HepG2 (cell line): Measurements from ENCODE around the gene PPP2R2B. TPM values are rescaled to one million over a fixed set of nuclear protein-coding genes. Genes with fewer than 3 reads are reported as not detected.

Experiments used
- ATAC-seq: fragments of 200-7000 bp; cut with Tn5 transposase; 3 replicates; pipeline ENCODE4 v1.9.1; 2020; ENCODE audit warnings: mild to moderate bottlenecking, moderate library complexity
- BruUV-seq: library from RNA; stranded (reverse); fragments of 400-500 nt; replicated peaks from 2 replicates; lab custom pipeline; 2021; lab: Mats Ljungman, UMichigan
- CTCF ChIA-PET: fragments of 300-600 bp; formaldehyde crosslinking; extraction: SDS; loops from one replicate; lab custom pipeline; 2021; ENCODE audit warnings: low total read pairs, inconsistent platforms, low intra/inter-chr PET ratio; lab: Yijun Ruan, JAX
- POLR2A ChIA-PET: fragments of 350-600 bp; sonication (Branson Sonifier 250); formaldehyde crosslinking; loops from one replicate; lab custom pipeline; 2020; ENCODE audit warnings: antibody characterized with exemption, inconsistent platforms; lab: Yijun Ruan, JAX
- DNase-seq: peaks from one replicate; pipeline ENCODE4 v3.0.0-alpha.2; 2015; ENCODE audit warnings: low spot score
- FAIRE-seq: peaks from 3 replicates; lab custom pipeline; 2011; peaks lifted over from hg19 to GRCh38; lab: Jason Lieb, UNC
- H2AFZ ChIP-seq: one replicate; pipeline ENCODE4 v1.6.1; 2011; ENCODE audit warnings: low read length, inconsistent platforms
- H3K27ac ChIP-seq: fragments of 300-600 bp; 3 replicates; pipeline ENCODE4 v1.8.0; 2011; ENCODE audit warnings: mixed run types, mild to moderate bottlenecking, mixed read lengths, low read length, inconsistent platforms; ENCODE audit not compliant: insufficient read depth; ENCODE audit errors: extremely low read length
- H3K27me3 ChIP-seq, 2 experiments: fragments of 200-600 bp in 1 of 2; 2 replicates in 1 of 2; 3 replicates in 1 of 2; pipeline versions ENCODE4 v1.6.0 to v1.8.0; 2011; ENCODE audit warnings: low read length in 2 of 2, mild to moderate bottlenecking in 2 of 2, moderate library complexity in 2 of 2, inconsistent platforms in 1 of 2; ENCODE audit not compliant: insufficient read depth in 2 of 2, control insufficient read depth in 1 of 2
- H3K36me3 ChIP-seq, 2 experiments: fragments of 200-600 bp in 1 of 2; replicated peaks in 1 of 2; 2 replicates in 1 of 2; 3 replicates in 1 of 2; pipeline versions ENCODE4 v1.5.1 to v1.8.0; 2011; ENCODE audit warnings: low read length in 2 of 2, inconsistent platforms in 1 of 2; ENCODE audit not compliant: insufficient read depth in 2 of 2, control insufficient read depth in 1 of 2
- H3K4me1 ChIP-seq: 2 replicates; pipeline ENCODE4 v1.5.1; 2012; ENCODE audit warnings: low read length, inconsistent platforms; ENCODE audit not compliant: insufficient read depth
- H3K4me2 ChIP-seq: 2 replicates; pipeline ENCODE4 v1.6.0; 2011; ENCODE audit warnings: low read depth, low read length, inconsistent platforms
- H3K4me3 ChIP-seq, 3 experiments: fragments of 200-600 bp in 1 of 3; sonication (generic), shearing (Covaris generic) in 1 of 3; replicated peaks in 1 of 3; 2 replicates each; pipeline ENCODE4 v1.5.1; 2011 to 2016; ENCODE audit warnings: low read length in 3 of 3, inconsistent platforms in 2 of 3, low read depth in 2 of 3, mild to moderate bottlenecking in 2 of 3, control low read depth in 1 of 3, mixed read lengths in 1 of 3; ENCODE audit not compliant: insufficient read depth in 1 of 3
- H3K79me2 ChIP-seq: one replicate; pipeline ENCODE4 v1.6.1; 2011; ENCODE audit warnings: low read length, inconsistent platforms; ENCODE audit not compliant: insufficient read depth
- H3K9ac ChIP-seq: 2 replicates; pipeline ENCODE4 v1.6.0; 2011; ENCODE audit warnings: mild to moderate bottlenecking, low read depth, low read length, inconsistent platforms; ENCODE audit not compliant: insufficient read depth
- H3K9me3 ChIP-seq: 2 replicates; pipeline ENCODE4 v1.5.1; 2012; ENCODE audit warnings: mild to moderate bottlenecking, low read length
- H4K20me1 ChIP-seq: 2 replicates; pipeline ENCODE4 v1.6.0; 2011; ENCODE audit warnings: inconsistent platforms, mild to moderate bottlenecking, low read length, moderate library complexity; ENCODE audit not compliant: insufficient read depth
- AGO2 ChIP-seq: fragments of 200-400 bp; formaldehyde crosslinking; optimal IDR thresholded peaks from 2 replicates; pipeline ENCODE3; 2017; ENCODE audit warnings: mild to moderate bottlenecking, low read depth, low read length, moderate library complexity
- EEA1 ChIP-seq: sonication (generic); formaldehyde crosslinking; IDR thresholded peaks from 2 replicates; pipeline ENCODE4 v1.5.1; 2020; ENCODE audit warnings: mild to moderate bottlenecking, missing genetic modification reagents, borderline replicate concordance
- HDAC1 ChIP-seq: sonication (generic); formaldehyde crosslinking; IDR thresholded peaks from 2 replicates; pipeline ENCODE4 v1.5.1; 2020; ENCODE audit warnings: mild to moderate bottlenecking, missing genetic modification reagents
- HHEX ChIP-seq: IDR thresholded peaks from 2 replicates; pipeline ENCODE4 v1.6.1; 2016; ENCODE audit warnings: control low read depth
- HMGXB4 ChIP-seq, 2 experiments: sonication (generic) in 1 of 2; formaldehyde crosslinking in 1 of 2; IDR thresholded peaks; 2 replicates each; pipeline versions ENCODE4 v1.4.0 to v1.6.1; 2018 to 2020; ENCODE audit warnings: missing genetic modification reagents in 2 of 2, borderline replicate concordance in 1 of 2, low read depth in 1 of 2, mild to moderate bottlenecking in 1 of 2, missing biosample characterization in 1 of 2
- MAFG ChIP-seq: sonication (generic); formaldehyde crosslinking; IDR thresholded peaks from 2 replicates; pipeline ENCODE4 v1.5.1; 2020; ENCODE audit warnings: mild to moderate bottlenecking, missing genetic modification reagents
- MIER3 ChIP-seq: IDR thresholded peaks from 2 replicates; pipeline ENCODE4 v1.6.1; 2016; ENCODE audit warnings: missing compliant biosample characterization, borderline replicate concordance
- NR3C1 ChIP-seq: sonication (generic); formaldehyde crosslinking; IDR thresholded peaks from 2 replicates; pipeline ENCODE4 v1.4.0; 2020; ENCODE audit warnings: missing genetic modification reagents
- TAF1 ChIP-seq: sonication (generic); formaldehyde crosslinking; IDR thresholded peaks from 2 replicates; pipeline ENCODE4 v1.4.0; 2020; ENCODE audit warnings: missing genetic modification reagents
- TAF15 ChIP-seq: fragments of 200-400 bp; formaldehyde crosslinking; IDR thresholded peaks from one replicate; pipeline ENCODE4 v1.6.1; 2018; ENCODE audit warnings: mild to moderate bottlenecking, low read depth, low read length; ENCODE audit not compliant: poor library complexity, severe bottlenecking
- XBP1 ChIP-seq: sonication (generic); formaldehyde crosslinking; IDR thresholded peaks from 2 replicates; pipeline ENCODE4 v1.5.0; 2020; ENCODE audit warnings: missing genetic modification reagents
- ZC3H13 ChIP-seq: sonication (generic); formaldehyde crosslinking; IDR thresholded peaks from 2 replicates; pipeline ENCODE4 v1.8.1; 2023; ENCODE audit warnings: mild to moderate bottlenecking, missing genetic modification reagents, moderate library complexity
- ZNF281 ChIP-seq: sonication (generic); formaldehyde crosslinking; IDR thresholded peaks from 2 replicates; pipeline ENCODE4 v1.4.0; 2020; ENCODE audit warnings: missing genetic modification reagents, borderline replicate concordance
- ZNF331 ChIP-seq: sonication (generic); formaldehyde crosslinking; IDR thresholded peaks from 2 replicates; pipeline ENCODE4 v1.4.0; 2020; ENCODE audit warnings: missing genetic modification reagents
- ZNF33B ChIP-seq: sonication (generic); formaldehyde crosslinking; IDR thresholded peaks from 2 replicates; pipeline ENCODE4 v1.5.1; 2020; ENCODE audit warnings: mild to moderate bottlenecking, missing genetic modification reagents
- ZNF431 ChIP-seq: sonication (generic); formaldehyde crosslinking; IDR thresholded peaks from 2 replicates; pipeline ENCODE4 v1.9.0; 2022; ENCODE audit warnings: missing genetic modification reagents, low read depth, mild to moderate bottlenecking, borderline replicate concordance
- ZNF546 ChIP-seq: sonication (generic); formaldehyde crosslinking; conservative IDR thresholded peaks from 2 replicates; pipeline ENCODE4 v1.8.1; 2023; ENCODE audit warnings: mild to moderate bottlenecking, missing genetic modification reagents
- WGBS: methylation state at CpG from one replicate; pipeline ENCODE4 v1.1.6; 2017; ENCODE audit warnings: low lambda C conversion rate; 5-methylcytosine and 5-hydroxymethylcytosine counted together
- in situ Hi-C: cut with HindIII; loops from 2 replicates; pipeline ENCODE4 v1.10.0; 2017; ENCODE audit warnings: low pct_unique_long_range_greater_than_20kb; ENCODE audit not compliant: extremely low pct_ligation_motif_present
- intact Hi-C: fragments of 100-400 bp; cut with micrococcal nuclease; formaldehyde crosslinking; loops from one replicate; pipeline ENCODE4 v1.10.0; 2022; ENCODE audit not compliant: unreplicated experiment
- polyA plus RNA-seq, 8 experiments: library from polyadenylated mRNA; depleted of rRNA in 3 of 8; stranded (reverse) in 7 of 8; unstranded in 1 of 8; fragments of >200 nt; fragmentation: Illumina TruSeq in 4 of 8; extraction: Trizol in 4 of 8; gene quantifications; 2 replicates each; pipeline versions ENCODE4 v1.2.1 to v1.2.3, GENCODE V29; 2011 to 2016; ENCODE audit warnings: low read depth in 4 of 8, missing spikeins in 1 of 8, mixed read lengths in 1 of 8; ENCODE audit not compliant: insufficient read depth in 1 of 8
- total RNA-seq, 5 experiments: library from RNA; depleted of rRNA; stranded (reverse); fragments of >200 nt; fragmentation: Illumina TruSeq; extraction: Trizol; gene quantifications; 2 replicates each; pipeline ENCODE4 v1.2.3, GENCODE V29; 2016; ENCODE audit warnings: low read depth in 1 of 5
- TF ChIP-seq, protein P1 (sequence below): sonication (generic); formaldehyde crosslinking; IDR thresholded peaks from 2 replicates; pipeline ENCODE4 v1.4.0; 2020; ENCODE audit warnings: mild to moderate bottlenecking, missing genetic modification reagents

PPP2R2B gene
- total and polyA plus RNA-seq, 2 of the 13 experiments (the other 11 are each of a cell fraction or from before 2014, with no cell fraction given): not detected

- no peak overlapping the region for H2AFZ ChIP-seq
- CTCF ChIA-PET: no interaction called here
- H3K27ac ChIP-seq: no peak overlapping the region
- FAIRE-seq (no peak), DNase-seq (no peak), ATAC-seq (no peak)
- H3K27me3 ChIP-seq: no peaks in the 10 kb centered on the region; a peak in 1 of 5 replicates
- intact Hi-C loops: no loop called here
- in situ Hi-C loops: no loop called here
- TF ChIP-seq ZC3H13: no peak
- TF ChIP-seq ZNF331 (CRISPR knock-in tag): no peak
- no peak for TF ChIP-seq MIER3 (CRISPR knock-in tag)
- TF ChIP-seq ZNF431 (CRISPR knock-in tag): no peak
- no peak for TF ChIP-seq TAF1 (CRISPR knock-in tag)
- TF ChIP-seq, protein P1, sequence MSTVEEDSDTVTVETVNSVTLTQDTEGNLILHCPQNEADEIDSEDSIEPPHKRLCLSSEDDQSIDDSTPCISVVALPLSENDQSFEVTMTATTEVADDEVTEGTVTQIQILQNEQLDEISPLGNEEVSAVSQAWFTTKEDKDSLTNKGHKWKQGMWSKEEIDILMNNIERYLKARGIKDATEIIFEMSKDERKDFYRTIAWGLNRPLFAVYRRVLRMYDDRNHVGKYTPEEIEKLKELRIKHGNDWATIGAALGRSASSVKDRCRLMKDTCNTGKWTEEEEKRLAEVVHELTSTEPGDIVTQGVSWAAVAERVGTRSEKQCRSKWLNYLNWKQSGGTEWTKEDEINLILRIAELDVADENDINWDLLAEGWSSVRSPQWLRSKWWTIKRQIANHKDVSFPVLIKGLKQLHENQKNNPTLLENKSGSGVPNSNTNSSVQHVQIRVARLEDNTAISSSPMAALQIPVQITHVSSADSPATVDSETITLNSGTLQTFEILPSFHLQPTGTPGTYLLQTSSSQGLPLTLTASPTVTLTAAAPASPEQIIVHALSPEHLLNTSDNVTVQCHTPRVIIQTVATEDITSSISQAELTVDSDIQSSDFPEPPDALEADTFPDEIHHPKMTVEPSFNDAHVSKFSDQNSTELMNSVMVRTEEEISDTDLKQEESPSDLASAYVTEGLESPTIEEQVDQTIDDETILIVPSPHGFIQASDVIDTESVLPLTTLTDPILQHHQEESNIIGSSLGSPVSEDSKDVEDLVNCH (CRISPR knock-in tag): no peak
- TF ChIP-seq ZNF33B: no peak
- no peak for TF ChIP-seq ZNF281 (CRISPR knock-in tag)
- TF ChIP-seq TAF15: no peak
- TF ChIP-seq AGO2: no peak
- TF ChIP-seq MAFG (CRISPR knock-in tag): no peak
- TF ChIP-seq ZNF546 (CRISPR knock-in tag): no peak
- no peak for TF ChIP-seq NR3C1 (CRISPR knock-in tag)
- no peak for TF ChIP-seq HDAC1 (CRISPR knock-in tag)
- no peak for TF ChIP-seq XBP1
- TF ChIP-seq HMGXB4 (CRISPR knock-in tag; IDR thresholded peaks at IDR 0.05; ENCODE audit: borderline replicate concordance in 1 of 2, low read depth in 1 of 2): no peak
- TF ChIP-seq EEA1 (CRISPR knock-in tag): no peak
- no peak for TF ChIP-seq HHEX (CRISPR knock-in tag)
- H3K9me3 ChIP-seq: no peaks in the 10 kb centered on the region
- no peak overlapping the region for H3K9ac ChIP-seq
- no peaks in the 10 kb centered on the region for H3K36me3 ChIP-seq
- no peaks in the 10 kb centered on the region for H4K20me1 ChIP-seq
- H3K4me3 ChIP-seq: no peak overlapping the region
- H3K4me1 ChIP-seq: peaks cover 27% of the 10 kb centered on the region
- BruUV-seq: no TSS peak
- POLR2A ChIA-PET: no interaction called here
- H3K4me2 ChIP-seq: no peak overlapping the region
- no peaks in the 10 kb centered on the region for H3K79me2 ChIP-seq
- WGBS: 48% methylated on average over 2 of the region's 2 CpGs
These were observed 113.3 kb downstream of the PPP2R2B start for GRCh38 chr5:146765089-146765832.
